HepG2 (cell line): Measurements from ENCODE around the gene CAVIN2. TPM values are rescaled to one million over a fixed set of nuclear protein-coding genes. Genes with fewer than 3 reads are reported as not detected.

Experiments used
- ETV5 ChIP-seq: IDR thresholded peaks from 2 replicates; pipeline ENCODE4 v1.6.1; 2018; ENCODE audit warnings: missing biosample characterization, missing genetic modification reagents, inconsistent platforms, borderline replicate concordance
- NFKB2 ChIP-seq: sonication (generic); formaldehyde crosslinking; IDR thresholded peaks from 2 replicates; pipeline ENCODE4 v1.4.0; 2020; ENCODE audit warnings: missing genetic modification reagents, borderline replicate concordance
- PHF8 ChIP-seq: sonication (generic); formaldehyde crosslinking; IDR thresholded peaks from 2 replicates; pipeline ENCODE4 v1.5.0; 2020; ENCODE audit warnings: missing genetic modification reagents
- RBM22 ChIP-seq: fragments of 200-400 bp; formaldehyde crosslinking; optimal IDR thresholded peaks from 2 replicates; pipeline ENCODE3; 2017; ENCODE audit warnings: mild to moderate bottlenecking, low read length, moderate library complexity
- SIX1 ChIP-seq: sonication (generic); formaldehyde crosslinking; IDR thresholded peaks from 2 replicates; pipeline ENCODE4 v1.4.0; 2020; ENCODE audit warnings: missing genetic modification reagents, borderline replicate concordance
- SOX13 ChIP-seq, 3 experiments: fragments of 450-650 bp in 1 of 3; sonication (generic) in 1 of 3; formaldehyde crosslinking in 1 of 3; IDR thresholded peaks in 2 of 3; conservative IDR thresholded peaks in 1 of 3; 2 replicates each; pipeline versions ENCODE4 v1.5.0 to v1.6.1; 2016 to 2020; ENCODE audit warnings: antibody characterized with exemption in 1 of 3, mild to moderate bottlenecking in 1 of 3, missing compliant biosample characterization in 1 of 3, missing genetic modification reagents in 1 of 3, moderate library complexity in 1 of 3
- TFDP2 ChIP-seq: sonication (generic); formaldehyde crosslinking; IDR thresholded peaks from 2 replicates; pipeline ENCODE4 v1.4.0; 2020; ENCODE audit warnings: missing genetic modification reagents
- ZHX2 ChIP-seq, 2 experiments: sonication (generic) in 1 of 2; formaldehyde crosslinking in 1 of 2; IDR thresholded peaks; 2 replicates each; pipeline versions ENCODE4 v1.6.1 to v1.9.0; 2014 to 2022; ENCODE audit warnings: antibody characterized with exemption in 1 of 2, borderline replicate concordance in 1 of 2, inconsistent platforms in 1 of 2, low read depth in 1 of 2, missing genetic modification reagents in 1 of 2
- ZKSCAN5 ChIP-seq: sonication (generic); formaldehyde crosslinking; IDR thresholded peaks from 2 replicates; pipeline ENCODE4 v1.5.1; 2020; ENCODE audit warnings: mild to moderate bottlenecking, missing genetic modification reagents
- ZNF275 ChIP-seq: sonication (generic); formaldehyde crosslinking; IDR thresholded peaks from 2 replicates; pipeline ENCODE4 v1.8.0; 2022; ENCODE audit warnings: missing genetic modification reagents, mild to moderate bottlenecking, inconsistent platforms, borderline replicate concordance
- ZNF574 ChIP-seq: sonication (generic); formaldehyde crosslinking; IDR thresholded peaks from 2 replicates; pipeline ENCODE4 v1.4.0; 2020; ENCODE audit warnings: missing genetic modification reagents
- polyA plus RNA-seq, 8 experiments: library from polyadenylated mRNA; depleted of rRNA in 3 of 8; stranded (reverse) in 7 of 8; unstranded in 1 of 8; fragments of >200 nt; fragmentation: Illumina TruSeq in 4 of 8; extraction: Trizol in 4 of 8; gene quantifications; 2 replicates each; pipeline versions ENCODE4 v1.2.1 to v1.2.3, GENCODE V29; 2011 to 2016; ENCODE audit warnings: low read depth in 4 of 8, missing spikeins in 1 of 8, mixed read lengths in 1 of 8; ENCODE audit not compliant: insufficient read depth in 1 of 8
- total RNA-seq, 5 experiments: library from RNA; depleted of rRNA; stranded (reverse); fragments of >200 nt; fragmentation: Illumina TruSeq; extraction: Trizol; gene quantifications; 2 replicates each; pipeline ENCODE4 v1.2.3, GENCODE V29; 2016; ENCODE audit warnings: low read depth in 1 of 5

CAVIN2 gene
- total and polyA plus RNA-seq, 2 of the 13 experiments (the other 11 are each of a cell fraction or from before 2014, with no cell fraction given): 7.6 to 38.8 TPM

GRCh38 chr2:191856111-191856876 lies 9.4 kb upstream of the CAVIN2 start (continued):
- TF ChIP-seq ZHX2 (IDR thresholded peaks at IDR 0.05; ENCODE audit: low read depth) (no peak), ZHX2 (CRISPR knock-in tag; IDR thresholded peaks at IDR 0.05; ENCODE audit: borderline replicate concordance) (no peak), PHF8 (CRISPR knock-in tag) (no peak), SOX13 (IDR thresholded peaks at IDR 0.05) (no peak), SOX13 (CRISPR knock-in tag; conservative IDR thresholded peaks at IDR 0.05 in 1 of 2, IDR thresholded peaks at IDR 0.05 in 1 of 2) (no peak), ZNF574 (CRISPR knock-in tag) (no peak), ETV5 (CRISPR knock-in tag) (no peak), TFDP2 (CRISPR knock-in tag) (no peak), RBM22 (no peak), NFKB2 (CRISPR knock-in tag) (no peak), ZKSCAN5 (CRISPR knock-in tag) (no peak), SIX1 (CRISPR knock-in tag) (no peak), ZNF275 (CRISPR knock-in tag) (no peak)
